Upper lobe of right lung (tissue), 1 donor: Measurements from ENCODE around the gene GPR162. TPM values are rescaled to one million over a fixed set of nuclear protein-coding genes. Genes with fewer than 3 reads are reported as not detected.
A peak's percentile ranks its signal among the peaks of the same experiment; 100 is the strongest.

Experiments used
- ATAC-seq: fragments of 200-7000 bp; cut with Tn5 transposase; one replicate; pipeline ENCODE4 v1.9.1; 2020; ENCODE audit warnings: mild to moderate bottlenecking, moderate library complexity
- DNase-seq: peaks from one replicate; pipeline ENCODE4 v3.0.0-alpha.2; 2020
- H3K27ac ChIP-seq: fragments of 200-600 bp; one replicate; pipeline ENCODE4 v1.8.0; 2022
- H3K27me3 ChIP-seq: fragments of 200-600 bp; one replicate; pipeline ENCODE4 v1.8.0; 2022; ENCODE audit warnings: mild to moderate bottlenecking
- H3K36me3 ChIP-seq: fragments of 200-600 bp; one replicate; pipeline ENCODE4 v1.8.0; 2022
- H3K4me1 ChIP-seq: fragments of 200-600 bp; one replicate; pipeline ENCODE4 v1.8.0; 2022
- H3K4me3 ChIP-seq: fragments of 200-600 bp; one replicate; pipeline ENCODE4 v1.8.0; 2022; ENCODE audit warnings: mild to moderate bottlenecking
- H3K9me3 ChIP-seq: fragments of 200-600 bp; one replicate; pipeline ENCODE4 v1.8.0; 2022
- intact Hi-C: fragments of 100-400 bp; cut with DNase I; formaldehyde crosslinking; loops from one replicate; pipeline ENCODE4 v1.11.0; 2022
- total RNA-seq: library from RNA; stranded (reverse); fragmentation: NEBNext Ultra II Directional; extraction: Animal tissue kit (Norgen Biotek cat#: 25700); gene quantifications from one replicate; pipeline ENCODE4 v1.2.1, GENCODE V29; 2021
- TF ChIP-seq, protein P1 (sequence below): fragments of 200-600 bp; IDR thresholded peaks from one replicate; pipeline ENCODE4 v1.8.0; 2022; ENCODE audit warnings: antibody characterized with exemption
- donor health status: DM: no; HTN: yes; CAD: no; lungs with severe emphysema.

The GPR162 gene
- total RNA-seq, 1 donor from 2014 or later: 17.1 TPM

DNA sequence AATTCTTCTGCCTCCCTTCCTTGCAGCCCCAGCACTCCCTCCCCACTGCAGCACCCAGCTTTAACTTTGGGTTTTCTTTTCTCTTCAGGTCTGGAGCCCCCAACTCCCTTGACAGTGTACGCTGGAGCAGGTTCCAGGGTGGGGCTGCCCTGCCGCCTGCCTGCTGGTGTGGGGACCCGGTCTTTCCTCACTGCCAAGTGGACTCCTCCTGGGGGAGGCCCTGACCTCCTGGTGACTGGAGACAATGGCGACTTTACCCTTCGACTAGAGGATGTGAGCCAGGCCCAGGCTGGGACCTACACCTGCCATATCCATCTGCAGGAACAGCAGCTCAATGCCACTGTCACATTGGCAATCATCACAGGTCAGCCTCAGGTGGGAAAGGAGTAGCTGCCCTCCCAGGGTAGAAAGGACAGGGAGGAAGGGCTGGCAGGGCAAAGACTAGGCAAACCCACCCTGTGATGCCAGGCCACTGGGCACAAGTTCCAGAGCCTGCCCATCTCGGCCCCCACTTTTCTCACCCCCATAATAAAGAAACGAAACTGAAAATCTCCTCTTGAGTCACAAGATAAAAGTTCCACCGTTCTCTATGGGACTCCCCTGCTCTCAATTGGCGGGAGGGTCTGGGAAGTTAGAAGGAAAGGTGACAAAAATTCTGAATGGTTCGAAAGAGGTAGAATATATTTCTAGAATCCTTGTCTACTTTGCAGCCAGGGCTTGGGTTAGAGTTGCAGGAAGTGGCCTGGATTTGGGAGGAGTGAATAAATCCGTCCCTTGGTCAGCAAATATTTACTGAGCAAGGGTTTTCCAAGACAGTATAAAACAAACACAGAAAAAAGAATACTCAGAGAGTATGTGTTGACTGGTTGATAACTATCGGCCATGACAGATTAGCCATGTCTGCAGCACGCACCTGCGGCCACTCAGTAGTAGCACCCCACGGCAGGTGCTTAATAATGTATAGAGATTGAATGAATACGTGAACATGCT, 46.1 kb upstream of the GPR162 start:
- ATAC-seq (no peak), DNase-seq (no peak)
- H3K9me3 ChIP-seq: no peaks in the 10 kb centered on the region
- TF ChIP-seq, protein P1, sequence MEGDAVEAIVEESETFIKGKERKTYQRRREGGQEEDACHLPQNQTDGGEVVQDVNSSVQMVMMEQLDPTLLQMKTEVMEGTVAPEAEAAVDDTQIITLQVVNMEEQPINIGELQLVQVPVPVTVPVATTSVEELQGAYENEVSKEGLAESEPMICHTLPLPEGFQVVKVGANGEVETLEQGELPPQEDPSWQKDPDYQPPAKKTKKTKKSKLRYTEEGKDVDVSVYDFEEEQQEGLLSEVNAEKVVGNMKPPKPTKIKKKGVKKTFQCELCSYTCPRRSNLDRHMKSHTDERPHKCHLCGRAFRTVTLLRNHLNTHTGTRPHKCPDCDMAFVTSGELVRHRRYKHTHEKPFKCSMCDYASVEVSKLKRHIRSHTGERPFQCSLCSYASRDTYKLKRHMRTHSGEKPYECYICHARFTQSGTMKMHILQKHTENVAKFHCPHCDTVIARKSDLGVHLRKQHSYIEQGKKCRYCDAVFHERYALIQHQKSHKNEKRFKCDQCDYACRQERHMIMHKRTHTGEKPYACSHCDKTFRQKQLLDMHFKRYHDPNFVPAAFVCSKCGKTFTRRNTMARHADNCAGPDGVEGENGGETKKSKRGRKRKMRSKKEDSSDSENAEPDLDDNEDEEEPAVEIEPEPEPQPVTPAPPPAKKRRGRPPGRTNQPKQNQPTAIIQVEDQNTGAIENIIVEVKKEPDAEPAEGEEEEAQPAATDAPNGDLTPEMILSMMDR: no peak
- peaks cover 8% of the 10 kb centered on the region for H3K36me3 ChIP-seq
- H3K27me3 ChIP-seq: no peaks in the 10 kb centered on the region
- no peak overlapping the region for H3K27ac ChIP-seq
- intact Hi-C loops: no loop called here
- no peak overlapping the region for H3K4me3 ChIP-seq
- peaks cover 27% of the 10 kb centered on the region for H3K4me1 ChIP-seq

GRCh38 chr12:6777386-6777785, 44.2 kb upstream of the GPR162 start:
- TF ChIP-seq, protein P1: no peak
- DNase-seq: no peak
- intact Hi-C loops: no loop called here
- ATAC-seq: no peak
- H3K4me1 ChIP-seq: peaks cover 10% of the 10 kb centered on the region
- H3K4me3 ChIP-seq: no peak overlapping the region
- no peaks in the 10 kb centered on the region for H3K36me3 ChIP-seq
- H3K9me3 ChIP-seq: no peaks in the 10 kb centered on the region
- no peaks in the 10 kb centered on the region for H3K27me3 ChIP-seq
- H3K27ac ChIP-seq: no peak overlapping the region

DNA sequence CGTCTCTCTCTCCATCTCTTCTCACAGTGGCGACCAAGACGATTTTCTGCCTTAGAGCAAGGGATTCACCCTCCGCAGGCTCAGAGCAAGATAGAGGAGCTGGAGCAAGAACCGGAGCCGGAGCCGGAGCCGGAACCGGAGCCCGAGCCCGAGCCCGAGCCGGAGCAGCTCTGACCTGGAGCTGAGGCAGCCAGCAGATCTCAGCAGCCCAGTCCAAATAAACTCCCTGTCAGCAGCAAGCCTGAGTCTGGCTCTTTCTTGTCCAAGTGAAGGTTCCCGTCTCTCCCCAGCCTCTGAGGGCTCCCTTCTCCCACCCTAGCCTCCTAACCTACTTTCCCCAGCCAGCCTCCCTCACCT, 43.4 kb upstream of the GPR162 start:
- H3K4me1 ChIP-seq: peaks cover 10% of the 10 kb centered on the region
- H3K9me3 ChIP-seq: no peaks in the 10 kb centered on the region
- DNase-seq: no peak
- peak overlapping the region; percentile 42 for H3K4me3 ChIP-seq
- no peak for ATAC-seq
- peak overlapping the region; percentile 52 for H3K27ac ChIP-seq
- intact Hi-C loops: no loop called here
- H3K36me3 ChIP-seq: no peaks in the 10 kb centered on the region
- H3K27me3 ChIP-seq: no peaks in the 10 kb centered on the region
- TF ChIP-seq, protein P1: no peak

GRCh38 chr12:6778574-6779550, 42.8 kb upstream of the GPR162 start:
- Histone ChIP-seq H3K27me3 (no peaks in the 10 kb centered on the region), H3K4me3 (peak overlapping the region; percentile 42), H3K27ac (peak overlapping the region; percentile 52), H3K4me1 (peaks cover 10% of the 10 kb centered on the region), H3K9me3 (no peaks in the 10 kb centered on the region), H3K36me3 (no peaks in the 10 kb centered on the region)
- TF ChIP-seq, protein P1: peak; percentile 95
- intact Hi-C loops: no loop called here
- DNase-seq: peak; percentile 95
- ATAC-seq: peak; percentile 99

DNA sequence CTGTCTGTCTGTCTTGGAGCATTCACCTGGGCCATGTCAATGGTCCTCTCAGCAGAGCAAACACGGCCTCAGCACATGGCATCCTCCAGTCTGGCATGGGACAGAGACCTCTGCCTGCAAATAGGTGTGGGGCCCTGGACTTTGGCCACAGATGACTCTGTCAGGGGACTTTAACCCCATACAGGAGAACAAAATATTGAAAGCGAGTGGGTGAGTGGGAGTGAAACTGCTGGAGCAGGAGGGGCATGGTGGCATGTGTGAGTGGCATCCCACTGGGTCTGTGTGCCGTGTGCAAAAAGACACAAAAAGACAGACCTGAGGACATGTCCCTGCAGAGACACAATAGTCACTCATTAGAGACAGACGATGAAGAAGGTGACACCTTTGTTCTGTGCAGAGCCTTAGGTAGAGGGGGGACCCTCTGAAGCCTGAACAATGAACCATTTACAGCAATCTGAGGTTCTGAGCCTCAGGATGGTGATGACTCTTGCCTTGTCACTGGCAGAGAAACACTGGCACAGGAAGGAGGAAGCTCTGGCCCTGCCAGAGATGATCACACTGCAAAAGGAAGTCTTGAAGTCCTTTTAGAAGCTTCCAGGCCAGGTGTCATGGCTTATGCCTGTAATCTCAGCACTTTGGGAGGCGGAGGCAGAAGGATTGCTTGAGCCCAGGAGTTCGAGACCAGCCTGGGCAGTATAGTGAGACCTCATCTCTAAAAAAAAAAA, 41.8 kb upstream of the GPR162 start:
- H3K36me3 ChIP-seq: no peaks in the 10 kb centered on the region
- H3K9me3 ChIP-seq: no peaks in the 10 kb centered on the region
- H3K4me3 ChIP-seq: no peak overlapping the region
- H3K27me3 ChIP-seq: no peaks in the 10 kb centered on the region
- no peak for ATAC-seq
- TF ChIP-seq, protein P1: no peak
- H3K27ac ChIP-seq: no peak overlapping the region
- DNase-seq: no peak
- H3K4me1 ChIP-seq: peaks cover 10% of the 10 kb centered on the region
- intact Hi-C loops: no loop called here
